Endothelial cell of umbilical vein (primary cell): ENCODE data around the gene JMJD7. TPM values are rescaled to one million over a fixed set of nuclear protein-coding genes. Genes with fewer than 3 reads are reported as not detected.

ENCODE experiments used
- BruUV-seq: library from RNA; stranded (reverse); fragments of 400-500 nt; replicated peaks from 2 replicates; lab custom pipeline; 2021; lab: Mats Ljungman, UMichigan
- CTCF ChIA-PET: fragments of 300-600, 350-600 bp; sonication (Branson Sonifier 250); formaldehyde crosslinking; loops from one replicate; lab custom pipeline; 2021; ENCODE audit warnings: antibody characterized with exemption, inconsistent platforms; lab: Charles Lee
- POLR2A ChIA-PET: fragments of 300-600, 350-600 bp; sonication (Branson Sonifier 250); formaldehyde crosslinking; loops from one replicate; lab custom pipeline; 2021; ENCODE audit warnings: antibody characterized with exemption, inconsistent platforms; lab: Charles Lee
- DNase-seq: peaks from one replicate; pipeline ENCODE4 v3.0.0-alpha.2; 2011; ENCODE audit warnings: low read depth, low spot score
- FAIRE-seq: peaks from 2 replicates; lab custom pipeline; 2011; peaks lifted over from hg19 to GRCh38; lab: Jason Lieb, UNC
- H2AFZ ChIP-seq: 2 replicates; pipeline ENCODE4 v1.6.0; 2012; ENCODE audit warnings: low read depth, low read length, control low read depth, inconsistent platforms
- H3K27ac ChIP-seq: 2 replicates; pipeline ENCODE4 v1.5.1; 2011; ENCODE audit warnings: low read depth, mild to moderate bottlenecking, control low read depth, low read length, moderate library complexity; ENCODE audit not compliant: insufficient read depth
- H3K27me3 ChIP-seq, 2 experiments: 2 replicates each; pipeline versions ENCODE4 v1.6.0 to v1.6.1; 2011; ENCODE audit warnings: low read length in 2 of 2, mixed read lengths in 1 of 2; ENCODE audit not compliant: control insufficient read depth in 2 of 2, insufficient read depth in 2 of 2
- H3K36me3 ChIP-seq, 2 experiments: 2 replicates in 1 of 2; 3 replicates in 1 of 2; pipeline ENCODE4 v1.5.1; 2011; ENCODE audit warnings: low read length in 2 of 2, mild to moderate bottlenecking in 1 of 2, moderate library complexity in 1 of 2; ENCODE audit not compliant: control insufficient read depth in 2 of 2, insufficient read depth in 2 of 2; ENCODE audit errors: extremely low read depth in 1 of 2
- H3K4me1 ChIP-seq: 3 replicates; pipeline ENCODE4 v1.5.1; 2011; ENCODE audit warnings: mild to moderate bottlenecking, low read length; ENCODE audit not compliant: control insufficient read depth, insufficient read depth; ENCODE audit errors: extremely low read depth
- H3K4me2 ChIP-seq: 2 replicates; pipeline ENCODE4 v1.6.1; 2011; ENCODE audit warnings: low read length, control low read depth, mixed read lengths; ENCODE audit not compliant: insufficient read depth
- H3K4me3 ChIP-seq, 3 experiments: fragments of 200-600 bp in 1 of 3; sonication (generic), shearing (Covaris generic) in 1 of 3; replicated peaks in 1 of 3; 2 replicates each; pipeline ENCODE4 v1.5.1; 2011 to 2016; ENCODE audit warnings: control low read depth in 3 of 3, low read length in 3 of 3, mild to moderate bottlenecking in 2 of 3, inconsistent platforms in 1 of 3, low read depth in 1 of 3, moderate library complexity in 1 of 3; ENCODE audit not compliant: insufficient read depth in 1 of 3
- H3K79me2 ChIP-seq: 2 replicates; pipeline ENCODE4 v1.6.0; 2012; ENCODE audit warnings: low read length, inconsistent platforms; ENCODE audit not compliant: control insufficient read depth, insufficient read depth
- H3K9ac ChIP-seq: replicated peaks from 2 replicates; pipeline ENCODE3; 2011; ENCODE audit warnings: low read length, control low read depth; ENCODE audit not compliant: insufficient read depth; ENCODE audit errors: extremely low read depth
- H3K9me1 ChIP-seq: replicated peaks from 3 replicates; pipeline ENCODE4 v1.6.0; 2011; ENCODE audit warnings: mild to moderate bottlenecking, low read length; ENCODE audit not compliant: control insufficient read depth, insufficient read depth; ENCODE audit errors: extremely low read depth
- H3K9me3 ChIP-seq: replicated peaks from 2 replicates; pipeline ENCODE4 v1.5.1; 2012; ENCODE audit warnings: low read length, inconsistent platforms; ENCODE audit not compliant: control insufficient read depth, insufficient read depth
- H4K20me1 ChIP-seq: replicated peaks from 2 replicates; pipeline ENCODE3; 2011; ENCODE audit warnings: mild to moderate bottlenecking, low read length; ENCODE audit not compliant: control insufficient read depth, insufficient read depth; ENCODE audit errors: extremely low read depth
- CTCF ChIP-seq, 2 donors: IDR thresholded peaks; 1 replicate in 1 of 2; 2 replicates in 1 of 2; pipeline ENCODE4 v1.5.1; 2011; ENCODE audit warnings: low read length in 2 of 2, mild to moderate bottlenecking in 2 of 2, moderate library complexity in 2 of 2, control low read depth in 1 of 2, inconsistent platforms in 1 of 2, low read depth in 1 of 2; ENCODE audit not compliant: insufficient read depth in 1 of 2; ENCODE audit errors: extremely low read depth in 1 of 2
- EZH2 ChIP-seq: IDR thresholded peaks from 2 replicates; pipeline ENCODE4 v1.6.1; 2012; ENCODE audit warnings: borderline replicate concordance, low read depth, mild to moderate bottlenecking, moderate library complexity, low read length, inconsistent platforms; ENCODE audit not compliant: severe bottlenecking
- FOS ChIP-seq: IDR thresholded peaks from 2 replicates; pipeline ENCODE4 v1.6.1; 2011; ENCODE audit warnings: mild to moderate bottlenecking, low read length, moderate library complexity, borderline replicate concordance; ENCODE audit not compliant: insufficient read depth
- GATA2 ChIP-seq: IDR thresholded peaks from 2 replicates; pipeline ENCODE4 v1.7.0; 2011; ENCODE audit warnings: low read depth, mild to moderate bottlenecking, moderate library complexity, mixed read lengths, low read length; ENCODE audit not compliant: insufficient read length, insufficient read depth
- JUN ChIP-seq: IDR thresholded peaks from 2 replicates; pipeline ENCODE4 v1.6.1; 2011; ENCODE audit warnings: borderline replicate concordance, low read depth; ENCODE audit not compliant: insufficient read length, insufficient read depth
- MYC ChIP-seq: IDR thresholded peaks from one replicate; pipeline ENCODE4 v1.6.1; 2011; ENCODE audit warnings: mild to moderate bottlenecking, low read depth, low read length
- POLR2A ChIP-seq: IDR thresholded peaks from 2 replicates; pipeline ENCODE4 v1.6.1; 2012; ENCODE audit warnings: low read depth, mild to moderate bottlenecking, control low read depth, low read length
- POLR2AphosphoS5 ChIP-seq: IDR thresholded peaks from 2 replicates; pipeline ENCODE4 v1.6.1; 2012; ENCODE audit warnings: low read depth, mild to moderate bottlenecking, control low read depth, low read length, moderate library complexity; ENCODE audit not compliant: insufficient read depth
- dilution Hi-C: fragments of 300-500 bp; cut with MboI; formaldehyde crosslinking; loops from one replicate; pipeline ENCODE4 v1.15.0; 2019; ENCODE audit warnings: low sequenced_read_pairs; ENCODE audit not compliant: extremely low pct_ligation_motif_present
- intact Hi-C: fragments of 100-400 bp; cut with micrococcal nuclease; formaldehyde crosslinking; loops from one replicate; pipeline ENCODE4 v1.10.0; 2022
- polyA plus RNA-seq, 4 experiments: library from polyadenylated mRNA; depleted of rRNA in 3 of 4; stranded (reverse) in 3 of 4; unstranded in 1 of 4; fragments of >200 nt; gene quantifications; 2 replicates each; pipeline versions ENCODE4 v1.2.1 to v1.2.3, GENCODE V29; 2011 to 2012; ENCODE audit warnings: missing spikeins in 1 of 4
- total RNA-seq: library from RNA; stranded (reverse); gene quantifications from 2 replicates; pipeline ENCODE4 v1.2.3, GENCODE V29; 2021
- TF ChIP-seq, protein P1 (sequence below): IDR thresholded peaks from 2 replicates; pipeline ENCODE4 v1.6.1; 2011; ENCODE audit not compliant: insufficient read depth, insufficient read length

The JMJD7 gene
- total and polyA plus RNA-seq, 2 donors (not counting 3 experiments of a cell fraction or from before 2014, with no cell fraction given), result 7.3 to 11.4 TPM

DNA sequence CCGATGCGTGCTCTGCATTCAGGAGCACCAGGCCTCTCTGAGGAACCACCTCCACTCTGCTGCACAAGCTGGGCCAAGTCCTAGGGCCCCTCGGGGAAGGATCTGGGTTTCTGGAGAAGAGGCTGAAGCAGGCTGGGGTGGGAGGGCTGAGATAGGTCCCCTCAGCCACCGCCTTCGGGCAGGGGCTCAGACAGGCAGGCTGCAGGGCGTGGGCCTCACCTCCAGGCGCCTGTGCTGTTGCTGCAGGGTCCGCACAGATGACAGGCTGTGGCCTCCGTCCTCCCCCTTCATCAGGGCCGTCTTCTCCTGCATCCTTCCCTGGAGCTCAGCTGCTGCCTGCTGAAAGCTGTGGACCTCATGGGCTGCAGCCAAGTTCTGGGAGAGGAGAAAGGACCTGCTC, 25.9 kb downstream of the JMJD7 start:
- DNase-seq, result no peak
- ChIA-PET POLR2A (no interaction called here), CTCF (interaction anchor here (1.8 to 3.2 kb wide), 2 partner anchors 10 to 51 kb away, joined by 5 to 12 read pairs; no protein-coding TSS in a partner anchor)
- no peaks in the 10 kb centered on the region for H3K79me2 ChIP-seq
- FAIRE-seq, result no peak
- no peak for TF ChIP-seq POLR2A
- TF ChIP-seq CTCF (IDR thresholded peaks at IDR 0.05; ENCODE audit: extremely low read depth in 1 of 2, insufficient read depth in 1 of 2, low read depth in 1 of 2, low read length in 2 of 2), result no peak
- TF ChIP-seq POLR2AphosphoS5, result no peak
- TF ChIP-seq, protein P1, sequence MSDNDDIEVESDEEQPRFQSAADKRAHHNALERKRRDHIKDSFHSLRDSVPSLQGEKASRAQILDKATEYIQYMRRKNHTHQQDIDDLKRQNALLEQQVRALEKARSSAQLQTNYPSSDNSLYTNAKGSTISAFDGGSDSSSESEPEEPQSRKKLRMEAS, result no peak
- TF ChIP-seq GATA2, result no peak
- TF ChIP-seq MYC, result no peak
- no peak for TF ChIP-seq FOS
- TF ChIP-seq JUN, result no peak
- no peak for TF ChIP-seq EZH2
- dilution Hi-C loops, result no loop called here
- peaks cover 6 to 41% of the 10 kb centered on the region in 2 experiments for H3K36me3 ChIP-seq
- no peak overlapping the region for H3K27ac ChIP-seq
- H2AFZ ChIP-seq, result no peak overlapping the region
- no peaks in the 10 kb centered on the region for H4K20me1 ChIP-seq
- H3K27me3 ChIP-seq, result no peaks in the 10 kb centered on the region
- H3K4me3 ChIP-seq, result no peak overlapping the region
- no TSS peak for BruUV-seq
- intact Hi-C loops, result no loop called here
- no peaks in the 10 kb centered on the region for H3K9me1 ChIP-seq
- no peak overlapping the region for H3K4me2 ChIP-seq
- H3K9me3 ChIP-seq, result no peaks in the 10 kb centered on the region
- H3K9ac ChIP-seq, result no peak overlapping the region
- H3K4me1 ChIP-seq, result no peaks in the 10 kb centered on the region
